Inflammatory macrophage treated with lipopolysaccharide for 4 hours (primary cell): ENCODE data around the gene NOP10.
"Not testable (repeated sequence)": the region's sequence is repeated elsewhere in the genome, so short reads cannot be mapped to it uniquely, and the experiment has no call there.

Source experiments
- DNase-seq: peaks from one replicate; pipeline ENCODE4 v3.0.0-alpha.2; 2020

The NOP10 gene

GRCh38 chr15:34358367-34358766, 15.4 kb upstream of the NOP10 start:
- DNase-seq: no peak

- DNase-seq: no peak
These were observed 14.7 kb upstream of the NOP10 start for GRCh38 chr15:34357653-34358052.

- DNase-seq: peak; percentile 41
These were observed 12.3 kb upstream of the NOP10 start for GRCh38 chr15:34355241-34355640.

GRCh38 chr15:34354286-34354685, 11.3 kb upstream of the NOP10 start:
- no peak for DNase-seq

- DNase-seq: no peak
These were observed 10.7 kb upstream of the NOP10 start for GRCh38 chr15:34353627-34354026.

DNA sequence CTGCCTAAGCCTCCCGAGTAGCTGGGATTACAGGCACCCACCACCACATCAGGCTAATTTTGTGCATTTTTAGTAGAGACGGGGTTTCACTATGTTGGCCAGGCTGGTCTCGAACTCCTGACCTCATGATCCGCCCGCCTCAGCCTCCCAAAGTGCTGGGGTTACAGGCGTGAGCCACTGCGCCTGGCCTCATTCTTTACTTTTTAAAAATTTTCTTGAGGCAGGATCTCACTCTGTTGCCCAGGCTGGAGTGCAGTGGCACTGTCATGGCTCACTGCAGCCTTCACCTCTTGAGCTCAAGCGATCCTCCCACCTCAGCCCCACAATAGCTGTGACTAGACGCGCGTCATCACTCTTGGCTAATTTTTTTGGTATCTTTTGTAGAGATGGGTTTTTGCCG, 10.1 kb upstream of the NOP10 start:
- not testable (repeated sequence) for DNase-seq

GRCh38 chr15:34349769-34350168, 6.8 kb upstream of the NOP10 start:
- no peak for DNase-seq

DNA sequence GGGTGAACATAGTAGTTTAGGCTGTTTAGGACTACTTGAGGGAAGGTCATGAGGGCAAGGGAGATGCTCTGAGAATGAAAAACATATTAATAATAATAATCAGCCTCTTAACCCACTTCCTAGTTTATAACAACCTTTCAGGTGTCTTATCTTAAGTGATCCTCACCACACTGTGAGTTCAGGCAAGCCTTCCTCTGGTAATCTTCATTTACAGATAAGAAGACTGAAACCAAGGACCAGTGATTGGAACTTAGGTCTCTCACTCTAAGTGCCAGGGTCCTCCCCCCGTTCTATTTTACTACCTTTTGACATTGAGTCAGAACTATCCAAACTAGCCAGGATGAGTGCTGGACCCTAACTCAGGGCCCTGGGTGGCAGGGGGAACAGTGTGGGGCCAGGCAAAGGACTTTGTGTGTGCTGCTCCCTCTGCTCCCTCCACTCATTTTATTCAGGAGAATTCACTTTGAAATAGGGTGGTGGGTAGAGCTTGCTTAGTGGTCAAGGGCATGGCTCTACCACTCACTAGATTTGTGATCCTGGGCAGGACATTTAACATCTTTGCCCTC, 5.9 kb upstream of the NOP10 start:
- no peak for DNase-seq

DNA sequence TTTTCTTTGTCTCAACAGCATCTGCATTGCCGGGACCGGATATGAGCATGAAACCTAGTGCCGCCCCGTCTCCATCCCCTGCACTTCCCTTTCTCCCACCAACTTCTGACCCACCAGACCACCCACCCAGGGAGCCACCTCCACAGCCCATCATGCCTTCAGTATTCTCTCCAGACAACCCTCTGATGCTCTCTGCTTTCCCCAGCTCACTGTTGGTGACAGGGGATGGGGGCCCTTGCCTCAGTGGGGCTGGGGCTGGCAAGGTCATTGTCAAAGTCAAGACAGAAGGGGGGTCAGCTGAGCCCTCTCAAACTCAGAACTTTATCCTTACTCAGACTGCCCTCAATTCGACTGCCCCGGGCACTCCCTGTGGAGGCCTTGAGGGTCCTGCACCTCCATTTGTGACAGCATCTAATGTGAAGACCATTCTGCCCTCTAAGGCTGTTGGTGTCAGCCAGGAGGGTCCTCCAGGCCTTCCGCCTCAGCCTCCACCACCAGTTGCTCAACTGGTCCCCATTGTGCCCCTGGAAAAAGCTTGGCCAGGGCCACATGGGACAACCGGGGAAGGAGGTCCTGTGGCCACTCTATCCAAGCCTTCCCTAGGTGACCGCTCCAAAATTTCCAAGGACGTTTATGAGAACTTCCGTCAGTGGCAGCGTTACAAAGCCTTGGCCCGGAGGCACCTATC, 5.2 kb upstream of the NOP10 start:
- no peak for DNase-seq

- not testable (repeated sequence) for DNase-seq
These were observed 661 bp downstream of the NOP10 start for GRCh38 chr15:34342213-34342736.

GRCh38 chr15:34341381-34342212, 1.3 kb downstream of the NOP10 start:
- peak; percentile 67 for DNase-seq

DNA sequence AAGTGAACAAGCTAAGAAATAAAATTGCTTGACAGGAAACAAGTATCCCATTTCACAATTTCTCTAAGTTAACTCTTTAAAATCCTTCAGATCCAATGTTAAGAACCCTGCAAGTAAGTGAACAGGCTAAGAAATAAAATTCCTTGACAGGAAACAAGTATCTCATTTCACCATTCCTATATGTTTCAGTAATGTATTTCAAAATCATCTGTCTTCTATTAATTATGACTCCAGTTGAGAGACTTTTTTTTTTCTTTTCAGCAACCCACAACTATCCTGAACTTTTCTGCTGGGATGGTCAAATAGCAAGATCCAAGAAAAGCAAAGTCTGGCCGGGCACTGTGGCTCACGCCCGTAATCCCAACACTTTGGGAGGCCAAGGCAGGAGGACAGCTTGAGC, 3.0 kb downstream of the NOP10 start:
- DNase-seq: no peak

DNA sequence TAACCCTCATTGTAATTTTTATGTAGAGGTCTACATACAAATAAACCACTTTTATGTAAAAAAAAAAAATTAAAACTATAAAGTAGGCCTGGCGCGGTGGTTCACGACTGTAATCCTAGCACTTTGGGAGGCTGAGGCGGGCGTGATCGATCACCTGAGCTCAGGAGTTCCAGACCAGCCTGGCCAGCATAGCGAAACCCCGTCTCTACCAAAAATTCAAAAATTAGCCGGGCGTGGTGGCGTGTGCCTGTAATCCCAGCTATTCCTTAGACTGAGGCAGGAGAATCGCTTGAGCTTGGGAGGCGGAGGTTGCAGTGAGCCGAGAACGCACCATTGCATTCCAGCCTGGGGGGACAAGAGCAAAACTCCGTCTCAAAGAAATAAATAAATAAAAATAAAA, 4.6 kb downstream of the NOP10 start:
- DNase-seq: no peak

DNA sequence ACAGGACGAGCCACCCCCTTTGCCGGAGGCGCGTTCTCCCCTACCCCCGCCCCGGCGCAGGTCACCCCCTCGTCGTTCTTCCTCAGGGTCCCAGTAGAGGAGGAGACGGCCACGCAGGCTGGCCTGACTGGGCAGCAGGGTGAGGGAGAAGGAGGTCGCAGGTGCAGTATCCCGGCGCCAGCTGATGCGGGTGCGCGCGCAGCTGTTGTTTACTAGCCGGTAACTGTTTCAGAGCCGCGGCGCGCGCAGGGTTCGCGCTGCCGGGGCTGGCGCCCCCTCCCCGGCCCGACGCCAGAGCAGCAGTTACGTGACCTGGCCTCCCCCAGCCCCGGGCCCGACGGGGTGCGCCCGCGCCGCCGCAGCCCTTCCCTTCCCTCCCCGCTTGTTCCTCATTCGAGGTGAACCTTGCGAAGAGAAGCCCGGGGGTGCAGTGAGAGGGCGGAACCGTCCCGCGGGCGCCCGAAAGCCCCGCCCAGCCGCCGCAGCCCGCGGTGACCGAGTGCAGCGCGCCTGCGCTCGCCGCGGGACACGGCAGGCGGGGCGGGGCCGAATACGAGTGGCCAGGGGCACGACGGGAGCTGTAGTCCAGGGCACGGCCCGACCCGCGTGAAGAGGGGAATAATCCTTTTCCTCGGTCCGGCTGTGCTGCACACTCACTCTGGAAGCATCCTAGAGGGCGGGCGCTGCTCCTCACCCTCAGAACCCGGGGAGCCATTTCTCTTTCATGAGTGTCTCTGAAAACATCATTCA, 5.2 kb downstream of the NOP10 start, which contains the start of gene SLC12A6:
TSS of gene SLC12A6 (minus strand) at position 225 of the 750 bp plus-strand sequence. CDS start 1,101 bp downstream, outside the sequence.
- peak; percentile 95 for DNase-seq

GRCh38 chr15:34336991-34337556, 5.9 kb downstream of the NOP10 start:
- peak; percentile 22 for DNase-seq

GRCh38 chr15:34336231-34336990, 6.5 kb downstream of the NOP10 start:
- DNase-seq: peak; percentile 69

DNA sequence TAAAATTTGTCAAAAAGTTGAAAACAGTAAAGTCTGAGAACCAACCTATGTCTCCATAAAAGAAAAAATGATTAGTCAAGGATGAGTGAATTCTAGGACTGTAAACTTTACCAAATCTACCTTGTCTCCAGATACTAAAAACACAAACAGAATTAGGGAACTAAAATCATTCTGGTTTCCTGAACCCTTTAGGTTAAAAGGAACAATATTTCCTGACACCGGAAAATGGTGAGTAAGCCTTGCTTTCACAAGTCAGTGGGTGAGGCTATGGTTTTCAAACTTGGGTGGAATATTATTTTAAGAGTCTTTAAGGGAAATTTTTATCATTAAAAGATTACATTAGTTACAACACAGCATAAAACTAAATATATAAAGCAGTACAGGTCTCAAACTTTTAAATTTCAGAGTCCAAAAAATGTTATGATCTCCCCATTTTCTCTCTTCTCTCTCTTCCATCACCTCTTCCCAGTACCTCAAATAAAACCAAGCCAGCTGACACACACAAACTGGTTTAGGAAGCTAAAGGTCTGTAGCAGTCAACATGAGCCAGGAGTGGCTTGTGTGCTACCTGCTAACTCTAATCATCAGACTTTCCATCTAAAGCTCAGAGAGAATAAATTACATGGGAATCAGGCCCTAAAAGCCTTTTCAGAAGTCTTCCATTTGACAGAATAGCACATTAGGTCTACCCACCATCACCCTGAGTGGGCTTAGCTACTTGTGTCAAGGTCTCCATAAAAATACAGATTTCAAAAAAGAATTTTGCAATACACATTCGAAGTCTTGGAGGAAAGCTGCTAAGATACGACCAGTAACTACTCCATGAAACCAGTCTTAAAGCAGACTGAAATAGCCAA, 7.5 kb downstream of the NOP10 start:
- DNase-seq: peak; percentile 93

GRCh38 chr15:34334672-34335071, 8.3 kb downstream of the NOP10 start:
- peak; percentile 13 for DNase-seq

GRCh38 chr15:34332553-34333120, 10.3 kb downstream of the NOP10 start:
- peak; percentile 14 for DNase-seq

- no peak for DNase-seq
These were observed 11.1 kb downstream of the NOP10 start for GRCh38 chr15:34331809-34332208.
